SHP77 (cell line): Measurements from ENCODE around the gene SNRPA1.
"Not testable (repeated sequence)": the region's sequence is repeated elsewhere in the genome, so short reads cannot be mapped to it uniquely, and the experiment has no call there.

Experiments
- DNase-seq, 2 experiments: peaks; one replicate each; lab custom pipeline; 2025; lab: John Stamatoyannopoulos, UW

Gene SNRPA1

DNA sequence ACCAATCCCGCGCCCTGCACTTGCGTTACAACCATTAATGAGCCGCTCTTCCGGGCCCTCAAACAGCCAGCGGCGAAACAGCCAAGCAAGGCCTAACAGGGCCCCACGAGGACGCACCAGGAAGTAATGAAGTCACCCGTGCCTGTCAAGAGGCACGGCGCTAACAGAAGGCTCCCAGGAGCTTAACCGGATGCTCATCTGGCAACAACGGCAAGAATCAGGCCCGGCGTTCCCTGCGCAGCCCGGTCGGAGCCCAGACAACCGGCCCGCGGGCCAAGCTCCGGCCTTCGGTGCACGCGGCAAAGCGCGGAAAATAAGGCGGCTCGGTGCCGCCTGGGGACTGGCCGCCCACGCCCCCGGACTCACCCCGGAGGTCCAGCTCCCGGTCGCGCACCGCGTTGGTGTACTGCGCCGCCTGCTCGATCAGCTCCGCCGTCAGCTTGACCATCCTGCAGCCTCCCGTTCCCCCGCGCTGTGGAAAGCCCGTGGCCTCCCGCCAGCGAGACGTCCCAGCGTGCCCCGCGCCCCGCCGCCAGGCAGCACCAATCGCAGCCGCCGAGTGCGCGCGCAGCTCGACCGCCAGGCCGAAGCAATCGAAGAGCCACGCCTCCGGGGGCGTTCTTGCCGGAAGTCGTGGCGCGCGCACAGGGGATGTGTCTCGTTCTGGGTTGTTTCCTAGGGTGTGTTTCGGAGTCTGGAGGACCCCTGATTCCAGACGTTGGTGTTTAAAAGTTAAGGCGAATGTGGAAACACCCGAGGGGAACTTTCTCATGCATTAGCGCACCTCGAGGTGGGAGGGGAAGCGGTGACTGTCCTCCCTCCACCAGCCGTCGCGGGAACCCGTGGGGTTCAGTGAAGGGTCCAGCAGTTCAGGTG lies at the start of gene SNRPA1:
Gene SNRPA1, minus strand, starts transcription at position 518 of the 876 bp plus-strand sequence. Its CDS starts 70 bp downstream, at position 448.
- DNase-seq, result peak; percentile 89 to 96

DNA sequence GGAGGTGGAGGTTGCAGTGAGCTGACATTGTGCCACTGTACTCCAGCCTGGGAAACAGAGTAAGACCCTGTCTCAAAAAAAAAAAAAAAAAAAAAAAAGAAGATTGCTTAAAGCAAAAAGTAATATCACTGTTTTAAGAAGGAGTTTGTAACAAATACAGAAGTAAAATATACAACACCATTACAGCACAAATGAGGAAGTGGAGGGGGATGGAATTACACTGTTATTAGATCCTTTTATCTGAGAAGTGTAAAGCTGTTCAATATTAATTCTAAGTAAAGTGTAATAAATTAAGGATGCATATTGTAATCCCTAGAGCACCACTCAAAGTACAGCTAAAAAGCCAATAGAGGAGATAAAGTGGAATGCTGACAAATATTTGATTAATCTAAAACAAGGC lies 47.0 kb upstream of the SNRPA1 start:
- no peak for DNase-seq

DNA sequence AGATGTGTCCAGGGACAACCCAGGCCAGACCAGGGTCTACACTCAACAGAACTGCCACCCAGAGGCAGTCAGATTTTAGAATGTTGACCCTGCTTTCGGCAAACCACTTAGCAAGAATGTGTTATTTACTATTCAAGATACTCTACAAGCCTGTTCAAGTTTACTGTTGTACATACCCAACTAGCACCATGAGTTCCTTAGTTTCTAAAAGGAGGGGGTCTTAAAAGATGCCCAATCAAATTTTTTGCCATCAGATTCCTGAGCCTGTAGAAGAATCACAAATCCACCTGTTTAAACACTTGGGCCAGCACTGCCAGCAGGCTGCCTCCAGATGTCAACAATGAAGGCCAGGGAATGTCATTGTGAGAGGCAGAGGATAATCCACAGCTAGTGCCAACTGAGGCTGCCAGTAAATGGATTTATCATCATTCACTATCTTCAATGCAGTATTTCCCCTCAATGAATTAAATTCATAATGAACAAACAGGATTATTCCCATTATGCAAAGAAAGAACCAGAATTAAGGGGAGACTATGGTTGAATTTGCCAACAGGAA lies 43.5 kb upstream of the SNRPA1 start:
- peak in 1 of 2 experiments; percentile 18 for DNase-seq

DNA sequence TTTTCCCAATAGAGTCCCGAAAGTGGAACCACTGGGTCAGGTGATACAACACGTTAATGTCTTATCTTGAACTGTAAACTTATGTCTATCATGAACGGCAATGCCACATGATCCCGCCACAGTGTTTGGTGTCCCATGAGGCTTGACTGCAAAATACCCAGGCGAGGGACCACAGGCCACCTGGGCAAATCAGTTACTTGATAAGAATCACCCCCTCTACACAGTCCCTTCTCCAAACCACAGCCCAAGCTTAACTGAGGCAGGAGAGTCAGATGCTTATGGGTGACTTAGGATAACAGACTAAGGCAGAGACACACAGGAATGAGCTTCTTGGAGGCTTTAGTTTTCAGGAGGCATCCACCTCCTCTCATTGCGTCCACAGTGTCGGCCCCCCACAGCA lies 42.9 kb upstream of the SNRPA1 start:
- DNase-seq, result no peak

DNA sequence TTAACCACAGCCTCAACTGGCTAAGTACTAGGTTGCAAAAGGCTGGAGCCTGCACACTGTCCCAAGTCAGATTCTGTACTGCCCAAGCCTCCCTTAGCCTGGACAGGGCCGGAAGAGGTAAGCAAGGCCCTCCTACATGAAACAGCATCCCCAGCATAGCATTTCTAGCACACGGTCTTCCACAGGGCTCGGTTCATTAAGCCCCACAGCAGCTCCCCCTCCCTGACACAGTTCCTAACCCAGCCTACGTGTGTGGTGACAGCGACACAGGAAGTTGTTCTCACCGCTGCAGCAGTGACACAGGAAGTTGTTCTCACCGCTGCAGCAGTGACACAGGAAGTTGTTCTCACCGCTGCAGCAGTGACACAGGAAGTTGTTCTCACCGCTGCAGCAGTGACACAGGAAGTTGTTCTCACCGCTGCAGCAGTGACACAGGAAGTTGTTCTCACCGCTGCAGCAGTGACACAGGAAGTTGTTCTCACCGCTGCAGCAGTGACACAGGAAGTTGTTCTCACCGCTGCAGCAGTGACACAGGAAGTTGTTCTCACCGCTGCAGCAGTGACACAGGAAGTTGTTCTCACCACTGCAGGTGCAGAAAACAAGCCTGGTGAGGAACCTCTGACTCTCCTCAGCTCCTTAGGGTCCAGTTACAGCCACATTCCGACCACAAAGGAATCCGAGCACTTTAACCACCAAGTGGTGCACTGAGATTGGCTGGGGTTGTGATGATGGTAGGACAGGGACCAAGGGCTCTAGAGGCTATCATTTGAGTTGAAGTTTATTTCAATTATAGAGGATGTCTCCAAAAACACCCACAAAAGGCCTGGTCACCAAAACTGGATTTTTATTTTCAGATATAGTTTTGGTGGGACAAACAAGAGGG lies 39.1 kb upstream of the SNRPA1 start:
- not testable (repeated sequence) for DNase-seq

DNA sequence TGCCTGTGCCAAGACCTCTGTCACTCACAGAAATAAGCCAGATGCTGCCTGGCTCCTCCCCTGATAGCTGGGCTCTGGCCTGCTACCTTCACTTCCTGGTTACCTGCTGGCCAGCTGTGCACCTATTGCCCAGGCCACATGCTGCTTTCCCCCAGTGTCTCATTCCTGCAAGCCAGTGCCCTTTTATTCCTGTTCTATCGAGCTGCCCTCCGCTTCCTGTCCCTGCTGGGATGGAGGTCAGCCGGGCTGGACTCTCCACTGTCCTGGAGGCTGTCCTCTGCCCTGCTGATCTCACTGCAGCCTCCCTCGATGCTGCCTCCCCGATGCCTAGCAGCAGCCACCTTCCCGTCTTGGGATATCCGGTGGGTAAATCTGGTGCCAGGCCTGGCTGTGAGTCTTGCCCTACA lies 37.0 kb upstream of the SNRPA1 start:
- no peak for DNase-seq

DNA sequence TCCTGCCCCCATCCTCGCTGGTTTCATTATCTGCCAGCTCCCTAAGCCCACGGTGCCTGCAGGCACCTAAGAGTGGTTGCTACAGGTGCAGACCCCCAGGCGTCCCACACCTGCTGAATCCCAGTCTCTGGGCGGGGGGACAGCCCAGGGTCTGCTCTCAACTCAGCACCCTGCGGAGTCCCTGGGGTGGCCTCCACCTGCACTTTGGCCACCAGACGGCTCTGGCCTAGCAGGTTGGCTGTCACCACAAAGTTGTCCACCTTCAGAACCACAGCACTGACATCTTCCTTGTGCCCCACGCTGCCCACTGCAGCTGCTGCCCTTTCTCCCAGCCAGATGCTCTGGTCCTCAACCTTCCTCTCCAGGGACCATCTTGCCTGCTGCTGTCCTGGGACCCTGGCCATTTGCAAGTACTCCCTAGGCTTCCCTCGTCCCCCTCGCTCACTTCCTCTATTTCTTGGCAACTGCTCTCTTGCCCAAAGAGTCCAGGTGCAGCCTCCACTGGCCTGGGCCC lies 34.9 kb upstream of the SNRPA1 start:
- no peak for DNase-seq

DNA sequence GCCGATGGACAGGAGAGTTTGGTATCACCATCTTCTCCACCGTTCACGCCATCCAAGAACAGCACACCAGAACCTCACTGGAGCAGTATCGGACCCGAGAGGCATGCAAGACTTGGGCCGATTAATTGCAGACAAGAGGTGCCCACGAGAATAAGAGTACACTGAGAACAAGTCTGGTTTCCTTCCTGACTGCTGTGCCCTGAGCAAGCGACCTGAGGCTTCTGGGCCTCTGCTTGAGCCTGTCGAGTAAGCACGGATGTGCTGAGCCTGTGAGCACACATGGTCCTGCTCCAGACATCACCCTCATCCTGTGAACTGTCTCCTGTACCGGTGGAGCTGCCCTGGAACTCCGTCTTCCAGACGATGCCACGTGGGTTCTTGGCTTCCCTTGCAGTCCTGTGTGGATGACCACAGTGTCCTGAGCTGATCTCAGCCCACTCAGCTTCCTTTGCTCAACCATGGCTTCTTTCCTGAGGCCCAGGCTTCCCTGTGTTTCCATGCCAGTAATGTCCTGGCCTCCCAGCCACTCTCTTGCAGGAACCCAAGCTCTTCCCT lies 34.3 kb upstream of the SNRPA1 start:
- DNase-seq, result no peak

DNA sequence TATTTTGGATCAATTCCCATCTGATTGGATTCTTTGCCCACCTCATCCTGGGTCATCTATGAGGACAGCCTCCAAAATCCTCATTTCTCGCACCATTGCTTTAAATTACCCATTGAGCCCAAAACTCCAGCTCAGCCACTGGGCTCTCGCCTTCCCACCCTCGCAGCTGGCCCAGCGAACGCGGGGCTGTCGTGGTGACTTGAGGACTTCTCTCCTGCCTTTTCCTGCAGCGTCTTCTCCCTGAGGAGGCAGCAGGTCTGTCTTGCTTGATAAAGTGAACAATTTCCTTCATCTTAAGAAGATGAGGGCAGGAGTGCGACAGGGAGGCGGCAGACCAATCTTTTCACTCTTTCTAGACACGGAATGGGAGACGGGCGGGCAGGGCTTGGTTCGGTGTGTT lies 33.0 kb upstream of the SNRPA1 start:
- no peak for DNase-seq

DNA sequence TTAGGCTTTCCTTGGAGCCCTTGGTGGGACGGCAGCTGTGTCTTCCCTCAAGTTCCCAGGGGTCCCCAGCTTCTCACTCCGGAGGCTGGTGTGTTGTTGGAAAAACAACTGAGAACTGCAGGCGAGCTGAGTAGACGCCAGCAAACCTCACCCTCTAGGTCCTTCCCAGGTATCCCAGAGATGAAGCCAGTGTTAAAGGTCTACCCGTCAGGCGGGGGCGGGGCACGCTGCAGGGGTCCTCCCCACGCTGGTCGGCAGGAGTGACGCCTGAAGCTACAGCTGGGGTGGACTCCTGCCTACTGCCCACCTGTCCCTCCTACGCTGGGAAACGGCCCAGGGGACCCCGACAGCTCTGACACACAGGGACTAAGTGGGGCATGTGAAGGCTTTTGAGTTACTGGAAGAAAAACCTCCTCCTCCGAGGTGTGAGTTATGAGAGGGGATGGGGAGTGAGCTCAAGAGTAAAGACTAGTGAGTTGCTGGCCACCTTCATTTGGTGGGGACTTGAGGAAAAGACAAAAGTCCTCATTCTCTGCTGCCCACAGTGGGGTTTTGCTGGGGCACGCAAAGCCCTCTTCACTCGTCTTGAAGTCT lies 32.2 kb upstream of the SNRPA1 start:
- DNase-seq, result no peak

DNA sequence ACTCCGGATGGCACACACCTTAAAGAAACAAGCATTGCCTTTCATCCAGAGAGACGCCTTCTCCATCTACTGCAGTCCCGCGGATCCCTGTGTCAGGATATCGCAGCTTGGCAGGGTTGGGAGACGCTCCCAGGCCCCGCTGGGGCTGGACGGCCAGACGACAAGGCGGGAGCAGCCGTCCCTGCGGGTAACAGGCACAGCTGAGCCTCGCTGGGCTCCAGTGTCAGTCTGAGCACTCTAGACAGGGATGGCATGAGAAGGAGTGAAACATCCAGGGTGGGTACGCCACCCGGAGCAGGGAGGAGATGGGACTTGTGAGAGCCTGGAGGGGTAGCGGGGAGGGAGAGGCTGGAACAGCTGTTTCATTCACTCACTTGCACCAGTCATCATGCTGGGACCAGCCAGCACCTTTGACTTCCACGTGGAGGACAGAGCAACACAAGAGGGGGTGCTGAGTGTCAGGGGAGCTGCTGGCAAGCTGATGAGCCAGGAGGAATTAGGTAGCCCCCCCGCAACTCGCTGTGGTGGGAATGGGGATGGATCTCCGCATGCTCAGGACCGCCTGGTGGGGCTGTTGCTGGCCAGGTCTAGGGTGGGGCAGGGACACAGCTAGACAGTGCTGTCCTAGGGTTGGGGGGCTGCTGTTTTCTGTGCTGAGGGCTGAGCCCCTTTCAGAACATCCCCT lies 31.6 kb upstream of the SNRPA1 start:
- no peak for DNase-seq

DNA sequence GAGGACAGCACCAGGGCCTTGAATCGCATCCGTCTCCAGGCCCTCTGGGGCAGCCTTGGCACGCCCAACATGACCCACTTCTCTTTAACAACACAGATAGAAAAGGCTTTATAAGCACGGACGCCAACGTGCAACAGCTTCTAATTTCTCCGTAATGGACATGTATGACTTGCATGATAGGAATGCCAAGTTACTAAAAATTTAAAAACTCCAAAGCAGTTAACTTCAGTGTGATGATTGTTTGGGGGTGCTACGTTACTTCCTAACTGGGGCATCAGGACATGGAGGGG lies 30.9 kb upstream of the SNRPA1 start:
- DNase-seq, result no peak

DNA sequence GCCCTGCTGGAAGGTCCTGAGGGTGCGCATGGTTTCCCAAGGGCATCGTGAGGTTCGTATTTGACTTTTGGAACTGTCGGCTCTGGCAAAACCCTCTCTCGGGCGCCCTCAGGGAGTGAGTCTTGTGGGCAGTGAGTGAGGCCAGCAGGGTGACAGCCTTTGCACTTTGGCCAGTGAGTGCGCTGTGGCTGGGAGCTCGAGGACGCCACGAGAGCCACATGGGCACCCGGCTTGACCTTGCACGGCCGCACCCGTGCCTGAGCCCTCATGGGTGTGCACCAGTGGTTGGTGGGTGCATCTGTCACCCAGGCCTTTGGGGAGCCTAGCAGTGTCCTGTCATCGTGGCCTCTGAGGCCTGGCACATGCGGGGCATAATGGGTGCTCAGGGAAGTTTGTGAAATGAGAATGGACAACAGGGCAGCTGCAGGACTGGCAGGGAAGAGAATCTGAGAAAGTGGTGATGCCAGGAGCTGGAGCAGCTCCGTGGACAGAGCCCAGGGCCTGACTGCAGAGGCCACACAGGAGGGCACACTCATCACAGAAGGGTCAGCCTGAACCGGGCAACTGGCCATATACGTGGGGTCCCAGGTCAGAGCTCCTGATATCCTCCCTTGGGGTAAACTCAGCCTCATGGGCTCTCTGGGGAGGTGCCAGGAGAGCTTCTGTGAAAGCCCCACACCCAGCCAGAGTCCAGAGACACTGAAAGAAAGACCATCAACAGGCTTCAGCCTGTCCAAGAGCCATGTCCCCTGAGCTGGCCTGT lies 30.4 kb upstream of the SNRPA1 start:
- DNase-seq, result no peak

DNA sequence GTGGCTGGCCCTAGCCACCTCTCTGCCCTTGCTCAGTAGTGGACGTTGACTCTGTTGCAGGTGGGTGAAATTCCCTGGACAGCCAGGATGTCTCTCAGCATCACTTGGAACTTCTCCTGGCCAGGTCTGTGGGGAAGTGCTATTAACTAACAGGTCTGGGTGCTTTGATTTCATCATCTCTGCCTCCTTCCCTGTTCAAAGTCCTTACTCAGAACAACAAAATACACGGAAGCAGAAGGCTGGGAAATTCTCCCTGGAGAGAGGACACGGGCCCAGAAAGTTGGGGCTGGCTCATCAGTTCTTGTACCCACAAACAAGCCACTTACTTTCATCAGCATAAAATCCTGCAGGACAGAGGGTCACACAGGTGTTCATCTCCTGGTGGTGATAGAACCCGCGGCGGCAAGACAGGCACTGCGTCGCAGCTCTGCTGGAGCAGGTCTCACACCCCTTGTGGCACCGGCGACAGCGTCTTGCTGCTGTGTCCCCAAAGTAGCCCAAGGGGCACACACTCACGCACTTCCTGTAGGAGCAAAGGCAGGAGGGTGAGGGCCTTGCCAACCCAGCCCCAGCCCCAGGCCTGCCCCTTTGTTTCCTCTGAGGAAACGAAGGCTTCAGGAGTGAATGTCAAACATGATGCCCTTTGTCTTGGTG lies 29.6 kb upstream of the SNRPA1 start:
- no peak for DNase-seq

DNA sequence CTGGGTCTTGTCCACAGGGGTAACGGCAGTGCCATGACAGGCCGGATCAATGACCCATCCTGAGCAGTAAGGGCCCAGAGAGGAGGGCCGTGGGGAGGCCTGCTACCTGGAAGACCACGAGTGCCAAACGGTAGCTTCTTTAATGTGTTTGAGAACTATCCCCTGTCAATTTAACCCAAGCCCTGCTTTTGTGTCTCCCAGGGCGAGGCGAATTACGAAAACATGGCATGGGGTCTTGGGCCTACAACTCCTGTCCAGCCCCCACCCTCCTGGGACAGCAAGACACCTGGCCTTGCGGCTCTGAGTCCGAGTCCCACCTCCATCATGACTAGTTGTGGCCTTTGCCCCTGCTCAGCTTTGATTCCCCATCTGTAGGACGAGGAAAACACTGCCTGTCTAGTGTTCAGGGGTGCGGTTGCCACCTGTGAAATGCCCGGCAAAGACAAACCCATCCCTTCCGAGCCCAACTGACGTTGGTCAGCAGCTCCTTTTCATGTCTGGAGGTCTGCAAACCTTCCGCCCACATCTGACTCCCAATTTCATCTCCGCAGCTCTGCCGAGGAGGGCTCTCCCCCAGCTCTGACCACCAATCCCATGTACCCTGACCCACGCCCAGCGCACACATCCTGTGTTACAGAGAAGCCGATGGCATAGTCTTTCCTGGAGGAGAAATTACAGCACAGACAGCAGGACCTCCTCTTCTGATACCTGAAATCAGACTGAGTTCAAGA lies 28.9 kb upstream of the SNRPA1 start:
- DNase-seq, result no peak

DNA sequence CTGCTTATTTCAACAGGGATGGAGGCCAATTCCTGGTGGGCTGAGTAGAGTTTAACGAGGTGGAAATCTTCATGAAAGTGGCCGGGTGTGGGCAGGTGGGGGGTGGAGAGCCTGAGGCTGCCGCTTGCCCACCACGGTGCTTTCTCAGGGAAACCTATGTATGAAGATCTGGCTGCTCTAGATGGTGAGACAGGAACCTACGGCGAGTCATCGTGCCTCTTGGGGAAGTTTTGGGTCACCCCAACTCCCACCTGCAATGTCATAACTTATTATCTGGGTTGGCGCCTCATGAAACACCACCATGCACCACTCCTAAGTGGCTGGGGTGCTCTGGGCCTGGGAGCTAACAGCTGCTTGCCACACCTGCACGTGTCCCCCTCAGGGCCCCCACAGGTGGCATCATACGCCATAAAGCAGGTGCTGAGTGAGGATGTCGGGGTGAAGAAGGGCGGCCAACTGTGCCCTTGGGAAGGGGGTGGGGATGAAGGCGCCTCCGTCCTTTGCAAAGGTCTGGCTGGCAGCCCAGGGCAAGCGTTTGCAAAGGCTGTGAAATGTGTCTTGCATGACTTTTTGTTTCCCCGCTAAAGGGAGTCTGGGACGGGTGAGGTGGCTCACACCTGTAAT lies 27.9 kb upstream of the SNRPA1 start:
- no peak for DNase-seq

DNA sequence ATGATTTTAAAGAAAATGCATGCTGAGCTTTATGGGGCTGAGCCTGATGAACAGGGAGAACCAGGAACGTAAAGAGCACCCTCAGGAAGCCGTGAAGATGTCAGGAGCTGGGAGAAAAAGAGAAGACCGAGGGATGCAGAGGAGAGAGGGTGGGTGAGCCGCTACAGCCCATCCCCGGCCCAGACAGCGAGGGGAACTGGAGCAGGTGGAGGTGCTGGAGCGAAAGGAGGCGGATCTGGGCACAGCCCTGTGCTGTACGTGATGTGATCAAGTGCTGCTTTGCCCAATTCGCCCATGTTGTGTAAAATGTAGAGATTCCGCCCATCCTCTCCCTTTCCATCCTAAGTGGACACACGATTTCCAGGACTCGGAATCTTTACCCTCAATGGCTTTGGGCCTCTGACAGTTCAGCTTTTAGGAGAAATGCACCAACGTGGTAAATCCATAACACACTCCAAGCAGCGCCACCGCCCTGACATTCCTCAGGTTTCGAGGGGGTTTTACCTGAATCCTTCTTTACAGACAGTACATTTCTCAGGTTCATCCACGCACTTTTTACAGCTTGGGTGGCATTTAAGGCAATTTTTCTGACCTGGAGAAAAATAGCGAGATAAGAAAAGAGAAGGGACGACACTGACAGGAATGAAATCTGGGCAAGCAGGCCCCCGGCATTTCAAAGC lies 27.1 kb upstream of the SNRPA1 start:
- no peak for DNase-seq

DNA sequence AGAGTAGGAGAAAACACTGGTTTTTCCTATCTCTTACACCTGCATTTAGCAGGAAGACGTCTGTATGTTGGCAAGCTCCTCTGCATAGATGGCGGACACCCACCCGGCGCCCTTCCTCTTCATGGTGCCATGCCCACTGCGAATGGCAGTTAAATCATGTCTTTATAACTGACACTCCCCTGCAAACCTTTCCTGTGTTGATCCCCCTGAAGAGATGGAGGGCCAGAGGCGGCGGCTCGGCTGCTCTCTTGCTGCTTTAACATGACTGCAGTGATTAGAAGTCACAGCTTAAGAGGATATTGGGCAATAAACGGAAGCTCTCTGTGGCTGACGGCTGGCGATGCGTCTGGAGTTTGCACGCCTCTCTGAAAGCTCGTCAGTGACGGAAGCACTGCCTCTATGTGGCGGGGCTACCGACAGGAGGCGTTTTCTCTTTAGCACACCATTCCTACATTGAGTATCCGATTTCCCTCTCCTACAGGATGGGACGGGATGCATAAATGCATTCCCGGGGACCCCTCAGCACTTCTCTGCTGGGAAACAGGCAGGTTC lies 25.5 kb upstream of the SNRPA1 start:
- DNase-seq, result peak; percentile 29 to 45
